HL-60 (cell line): ENCODE data around the gene CDCA4.
"Not testable (repeated sequence)": the region's sequence is repeated elsewhere in the genome, so short reads cannot be mapped to it uniquely, and the experiment has no call there.

Experiments
- DNase-seq, 2 experiments: peaks; one replicate each; pipeline ENCODE4 v3.0.0-alpha.2; 2010 to 2020; ENCODE audit warnings: low read depth in 1 of 2, low spot score in 1 of 2
- H3K27ac ChIP-seq: fragments of 250-450 bp; sonication (Bioruptor Pico); replicated peaks from 2 replicates; pipeline ENCODE4 v1.5.1; 2020; ENCODE audit warnings: mild to moderate bottlenecking, moderate library complexity
- H3K27me3 ChIP-seq: fragments of 250-450 bp; sonication (Bioruptor Pico); 2 replicates; pipeline ENCODE4 v1.5.1; 2021; ENCODE audit warnings: mild to moderate bottlenecking, moderate library complexity; ENCODE audit not compliant: insufficient read depth, poor library complexity, severe bottlenecking
- H3K4me3 ChIP-seq: replicated peaks from 2 replicates; pipeline ENCODE4 v1.5.1; 2011; ENCODE audit warnings: mild to moderate bottlenecking, control low read depth, low read length; ENCODE audit not compliant: insufficient read depth
- GABPA ChIP-seq: IDR thresholded peaks from 2 replicates; pipeline ENCODE4 v1.6.1; 2012; ENCODE audit warnings: low read depth
- POLR2AphosphoS5 ChIP-seq: IDR thresholded peaks from 2 replicates; pipeline ENCODE4 v1.6.1; 2012; ENCODE audit warnings: low read depth
- SPI1 ChIP-seq: IDR thresholded peaks from 2 replicates; pipeline ENCODE4 v1.6.1; 2012; ENCODE audit warnings: low read depth, mild to moderate bottlenecking, borderline replicate concordance
- TF ChIP-seq, protein P1 (sequence below): IDR thresholded peaks from 2 replicates; pipeline ENCODE4 v1.6.1; 2012; ENCODE audit warnings: low read depth; ENCODE audit not compliant: insufficient replicate concordance
- TF ChIP-seq, protein P2 (sequence below): IDR thresholded peaks from one replicate; pipeline ENCODE4 v1.5.1; 2011; ENCODE audit warnings: low read length, control low read depth, inconsistent platforms; ENCODE audit not compliant: insufficient read depth

Gene CDCA4

DNA sequence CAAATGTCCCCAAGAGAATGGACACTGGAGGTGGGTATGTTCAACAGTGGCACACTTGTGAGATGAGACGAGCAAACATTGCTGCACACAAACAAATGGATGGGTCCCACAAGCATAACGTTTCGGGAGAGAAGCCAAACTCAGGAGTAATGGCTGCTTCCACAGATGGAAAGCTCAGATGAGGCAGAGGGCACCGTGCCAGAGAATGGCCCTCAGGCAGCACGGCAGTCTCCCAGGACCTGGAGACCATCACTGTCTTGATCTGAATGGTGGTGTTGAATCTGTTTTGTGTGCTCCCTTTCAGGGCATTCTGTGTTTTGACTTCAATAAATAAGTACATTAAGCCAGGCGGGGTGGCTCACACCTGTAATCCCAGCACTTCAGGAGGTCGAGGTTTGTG is 8.5 kb upstream of the CDCA4 start:
- H3K4me3 ChIP-seq = no peak overlapping the region
- no peak for TF ChIP-seq GABPA
- no peak for TF ChIP-seq POLR2AphosphoS5
- no peak for TF ChIP-seq SPI1
- TF ChIP-seq, protein P1, sequence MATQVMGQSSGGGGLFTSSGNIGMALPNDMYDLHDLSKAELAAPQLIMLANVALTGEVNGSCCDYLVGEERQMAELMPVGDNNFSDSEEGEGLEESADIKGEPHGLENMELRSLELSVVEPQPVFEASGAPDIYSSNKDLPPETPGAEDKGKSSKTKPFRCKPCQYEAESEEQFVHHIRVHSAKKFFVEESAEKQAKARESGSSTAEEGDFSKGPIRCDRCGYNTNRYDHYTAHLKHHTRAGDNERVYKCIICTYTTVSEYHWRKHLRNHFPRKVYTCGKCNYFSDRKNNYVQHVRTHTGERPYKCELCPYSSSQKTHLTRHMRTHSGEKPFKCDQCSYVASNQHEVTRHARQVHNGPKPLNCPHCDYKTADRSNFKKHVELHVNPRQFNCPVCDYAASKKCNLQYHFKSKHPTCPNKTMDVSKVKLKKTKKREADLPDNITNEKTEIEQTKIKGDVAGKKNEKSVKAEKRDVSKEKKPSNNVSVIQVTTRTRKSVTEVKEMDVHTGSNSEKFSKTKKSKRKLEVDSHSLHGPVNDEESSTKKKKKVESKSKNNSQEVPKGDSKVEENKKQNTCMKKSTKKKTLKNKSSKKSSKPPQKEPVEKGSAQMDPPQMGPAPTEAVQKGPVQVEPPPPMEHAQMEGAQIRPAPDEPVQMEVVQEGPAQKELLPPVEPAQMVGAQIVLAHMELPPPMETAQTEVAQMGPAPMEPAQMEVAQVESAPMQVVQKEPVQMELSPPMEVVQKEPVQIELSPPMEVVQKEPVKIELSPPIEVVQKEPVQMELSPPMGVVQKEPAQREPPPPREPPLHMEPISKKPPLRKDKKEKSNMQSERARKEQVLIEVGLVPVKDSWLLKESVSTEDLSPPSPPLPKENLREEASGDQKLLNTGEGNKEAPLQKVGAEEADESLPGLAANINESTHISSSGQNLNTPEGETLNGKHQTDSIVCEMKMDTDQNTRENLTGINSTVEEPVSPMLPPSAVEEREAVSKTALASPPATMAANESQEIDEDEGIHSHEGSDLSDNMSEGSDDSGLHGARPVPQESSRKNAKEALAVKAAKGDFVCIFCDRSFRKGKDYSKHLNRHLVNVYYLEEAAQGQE = no peak
- TF ChIP-seq, protein P2, sequence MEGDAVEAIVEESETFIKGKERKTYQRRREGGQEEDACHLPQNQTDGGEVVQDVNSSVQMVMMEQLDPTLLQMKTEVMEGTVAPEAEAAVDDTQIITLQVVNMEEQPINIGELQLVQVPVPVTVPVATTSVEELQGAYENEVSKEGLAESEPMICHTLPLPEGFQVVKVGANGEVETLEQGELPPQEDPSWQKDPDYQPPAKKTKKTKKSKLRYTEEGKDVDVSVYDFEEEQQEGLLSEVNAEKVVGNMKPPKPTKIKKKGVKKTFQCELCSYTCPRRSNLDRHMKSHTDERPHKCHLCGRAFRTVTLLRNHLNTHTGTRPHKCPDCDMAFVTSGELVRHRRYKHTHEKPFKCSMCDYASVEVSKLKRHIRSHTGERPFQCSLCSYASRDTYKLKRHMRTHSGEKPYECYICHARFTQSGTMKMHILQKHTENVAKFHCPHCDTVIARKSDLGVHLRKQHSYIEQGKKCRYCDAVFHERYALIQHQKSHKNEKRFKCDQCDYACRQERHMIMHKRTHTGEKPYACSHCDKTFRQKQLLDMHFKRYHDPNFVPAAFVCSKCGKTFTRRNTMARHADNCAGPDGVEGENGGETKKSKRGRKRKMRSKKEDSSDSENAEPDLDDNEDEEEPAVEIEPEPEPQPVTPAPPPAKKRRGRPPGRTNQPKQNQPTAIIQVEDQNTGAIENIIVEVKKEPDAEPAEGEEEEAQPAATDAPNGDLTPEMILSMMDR = no peak
- no peak for DNase-seq
- H3K27ac ChIP-seq = no peak overlapping the region
- no peaks in the 10 kb centered on the region for H3K27me3 ChIP-seq

DNA sequence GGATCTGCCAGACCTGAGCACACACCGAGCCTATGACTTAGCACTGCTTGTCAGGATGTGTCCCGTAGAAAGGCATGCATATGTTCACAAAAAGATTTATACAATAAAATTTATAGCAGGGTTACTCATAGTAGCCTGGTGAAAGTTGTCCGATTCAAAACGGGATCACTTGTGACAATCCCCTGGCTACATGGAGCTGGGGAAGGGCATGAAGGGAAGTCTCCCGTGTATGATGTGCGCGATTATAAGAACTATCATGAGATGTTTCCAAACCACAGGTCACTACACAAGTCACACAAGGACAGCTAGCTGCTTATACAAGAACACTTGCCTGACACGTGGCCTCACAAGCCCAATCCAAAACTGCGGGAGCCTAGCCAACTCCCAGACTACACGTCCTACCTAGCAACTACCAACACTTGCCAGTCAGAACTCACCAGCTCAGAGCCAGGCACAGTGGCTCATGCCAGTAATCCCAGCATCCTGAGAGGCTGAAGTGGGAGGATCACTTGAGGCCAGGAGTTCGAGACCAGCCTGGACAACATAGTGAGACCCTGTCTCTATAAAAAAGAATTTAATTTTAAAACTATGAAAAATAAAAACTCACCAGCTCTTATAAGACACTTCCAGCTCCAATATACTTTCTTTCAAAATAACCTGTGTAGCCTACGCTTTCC is 7.5 kb upstream of the CDCA4 start:
- Histone ChIP-seq H3K4me3 (no peak overlapping the region), H3K27ac (no peak overlapping the region), H3K27me3 (no peaks in the 10 kb centered on the region)
- TF ChIP-seq POLR2AphosphoS5 (no peak), SPI1 (no peak), GABPA (no peak)
- TF ChIP-seq, protein P1 = no peak
- TF ChIP-seq, protein P2 = no peak
- no peak for DNase-seq

DNA sequence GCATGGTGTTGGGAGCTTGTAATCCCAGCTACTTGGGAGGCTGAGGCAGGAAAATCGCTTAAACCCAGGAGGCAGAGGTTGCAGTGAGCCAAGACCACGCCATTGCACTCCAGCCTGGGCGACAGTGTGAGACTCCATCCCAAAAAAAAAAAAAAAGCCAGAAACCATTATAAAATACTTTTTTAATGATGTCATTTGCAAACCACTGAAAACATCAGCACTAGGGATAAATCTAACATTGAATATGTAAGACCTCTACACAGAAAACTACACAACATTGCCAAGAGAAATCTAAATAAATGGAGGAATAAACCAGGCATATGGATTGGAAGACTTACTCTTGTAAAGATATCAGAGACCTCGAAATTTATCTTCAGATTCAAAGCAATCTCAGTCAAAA is 6.8 kb upstream of the CDCA4 start:
- DNase-seq, H3K27ac ChIP-seq, H3K27me3 ChIP-seq, H3K4me3 ChIP-seq: not testable (repeated sequence)

DNA sequence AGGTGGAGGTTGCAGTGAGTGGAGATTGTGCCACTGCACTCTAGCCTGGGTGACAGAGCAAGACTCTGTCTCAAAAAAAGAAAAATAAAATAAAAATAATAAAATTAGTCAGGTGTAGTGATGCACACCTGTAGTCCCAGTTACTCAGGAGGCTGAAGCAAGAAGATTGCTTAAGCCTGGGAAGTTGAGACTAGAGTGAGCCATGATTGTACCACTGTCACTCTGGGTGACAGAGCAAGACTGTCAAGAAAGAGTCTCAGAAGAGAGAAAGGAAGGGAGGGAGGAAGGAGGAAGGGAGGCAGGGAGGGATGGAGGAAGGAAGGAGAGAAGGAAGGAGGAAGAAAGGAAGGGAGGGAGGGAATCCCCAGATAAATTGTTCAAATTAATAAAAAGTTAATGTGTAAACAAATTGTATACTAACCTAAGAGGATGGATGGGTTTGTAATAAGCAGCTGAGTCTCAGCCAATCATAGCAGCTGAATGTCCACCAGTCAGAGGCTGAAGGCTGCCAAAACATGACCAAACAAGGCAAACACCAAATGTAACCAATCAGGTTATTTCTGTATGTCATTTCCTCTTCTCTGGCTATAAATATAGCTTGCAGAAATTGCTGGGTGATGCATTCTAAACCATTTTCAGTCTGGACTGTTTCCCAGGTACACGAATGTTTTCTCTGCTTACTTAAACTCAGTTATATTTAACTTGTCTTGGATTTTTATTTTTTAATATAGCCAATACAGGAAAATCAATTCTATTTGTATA is 6.1 kb upstream of the CDCA4 start:
- TF ChIP-seq SPI1 (no peak), GABPA (no peak), POLR2AphosphoS5 (no peak)
- TF ChIP-seq, protein P2 = no peak
- TF ChIP-seq, protein P1 = no peak
- 0 out of 2 replicates have a peak overlapping the region, but pooled peaks have one; percentile 1 for H3K27ac ChIP-seq
- H3K4me3 ChIP-seq = no peak overlapping the region
- H3K27me3 ChIP-seq = no peaks in the 10 kb centered on the region
- DNase-seq = no peak
